Activated CD8-positive, alpha-beta memory T cell treated with anti-CD3 and anti-CD28 coated beads for 36 hours (primary cell): Measurements from ENCODE around the gene SCIMP. TPM values are rescaled to one million over a fixed set of nuclear protein-coding genes. Genes with fewer than 3 reads are reported as not detected.
"Not testable (repeated sequence)": the region's sequence is repeated elsewhere in the genome, so short reads cannot be mapped to it uniquely, and the experiment has no call there.

Source experiments
- CTCF ChIA-PET: fragments of 350-600 bp; sonication (Branson Sonifier 250); formaldehyde crosslinking; loops from one replicate; lab custom pipeline; 2021; ENCODE audit warnings: antibody characterized with exemption; lab: Charles Lee
- POLR2A ChIA-PET: fragments of 350-600 bp; sonication (Branson Sonifier 250); formaldehyde crosslinking; loops from one replicate; lab custom pipeline; 2021; ENCODE audit warnings: antibody characterized with exemption; lab: Charles Lee
- total RNA-seq, 2 experiments: library from RNA; stranded (reverse); gene quantifications; one replicate each; pipeline ENCODE4 v1.2.3, GENCODE V29; 2021

Gene SCIMP
- total RNA-seq, 2 experiments from 2014 or later = 0.08 to 0.23 TPM

DNA sequence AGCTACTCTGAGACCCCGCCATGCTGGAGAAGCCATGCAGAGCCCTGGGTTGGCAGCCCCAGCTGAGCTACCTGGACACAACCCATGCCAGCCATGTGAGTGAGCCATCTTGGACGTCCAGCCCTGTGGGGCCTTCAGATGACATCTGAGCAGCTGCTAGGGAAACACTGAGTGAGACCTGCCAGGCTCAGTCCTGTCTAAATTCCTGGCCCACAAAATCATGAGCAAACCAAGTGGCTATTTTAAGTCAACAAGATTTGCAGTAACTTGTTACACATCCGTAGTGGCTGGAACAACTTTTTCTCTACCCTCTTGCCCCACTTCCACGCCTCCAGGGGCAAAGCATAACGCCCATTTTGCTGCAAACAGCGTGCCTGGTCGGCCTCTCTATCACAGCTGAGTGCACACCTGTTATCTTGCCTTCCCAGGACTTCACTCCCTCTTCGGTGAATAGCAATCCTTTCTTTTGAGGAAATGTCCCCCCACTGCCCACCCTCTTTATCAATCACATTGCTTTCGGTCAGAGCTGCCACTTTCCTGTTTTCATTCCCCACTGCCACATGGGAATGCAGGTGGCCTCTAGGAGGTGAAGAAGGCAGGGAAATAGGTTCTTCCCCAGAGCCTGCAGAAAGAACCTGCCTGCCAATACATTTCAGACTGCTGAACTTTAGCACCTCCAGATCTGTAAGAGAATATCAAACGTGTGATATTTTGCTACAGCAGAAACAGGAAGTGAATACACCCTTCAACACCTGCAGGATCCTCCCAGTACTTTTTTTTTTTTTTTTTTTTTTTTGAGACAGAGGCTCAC lies 7.4 kb upstream of the SCIMP start:
- ChIA-PET CTCF (interaction anchor here (1.5 kb wide), 1 partner anchor 50 kb away, joined by 3 read pairs; the partner anchor contains the start of gene ZNF594), POLR2A (no interaction called here)

DNA sequence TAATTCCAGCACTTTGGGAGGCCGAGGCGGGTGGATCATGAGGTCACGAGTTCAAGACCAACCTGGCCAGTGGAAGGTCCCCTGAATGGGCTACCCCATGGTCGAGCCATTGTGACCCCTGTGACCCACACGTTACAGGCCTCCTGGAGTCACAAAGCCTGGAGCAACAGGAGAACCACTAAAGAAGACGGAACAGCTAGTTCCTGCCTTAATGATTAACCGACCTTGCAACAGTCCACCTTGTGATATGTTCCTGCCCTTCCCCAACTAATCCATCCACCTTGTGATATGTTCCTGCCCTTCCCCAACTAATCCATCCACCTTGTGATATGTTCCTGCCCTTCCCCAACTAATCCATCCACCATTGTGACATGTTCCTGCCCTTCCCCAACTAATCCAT lies 5.1 kb upstream of the SCIMP start:
- POLR2A ChIA-PET = not testable (repeated sequence)
- CTCF ChIA-PET = interaction anchor here (1.2 kb wide), 1 partner anchor 43 kb away, joined by 3 read pairs; no protein-coding TSS in a partner anchor

DNA sequence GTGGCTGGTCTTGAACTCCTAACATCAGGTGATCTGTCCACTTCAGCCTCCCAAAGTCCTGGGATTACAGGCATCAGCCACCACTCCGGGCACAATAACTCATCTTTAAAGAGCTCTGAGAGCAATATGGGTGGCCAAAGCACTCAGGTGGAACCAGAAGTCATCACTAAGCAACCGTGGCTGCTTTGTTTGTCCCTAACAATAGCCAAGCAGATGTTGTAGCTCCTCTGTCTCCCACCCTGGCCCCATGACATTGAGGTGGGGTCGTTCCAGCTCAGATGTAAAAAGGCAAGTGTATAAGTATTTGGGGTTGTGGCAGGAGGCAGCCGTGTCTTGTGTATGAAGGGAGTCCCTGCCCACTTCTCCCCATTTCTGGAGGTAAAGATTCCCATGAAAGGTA lies 3.7 kb upstream of the SCIMP start:
- ChIA-PET CTCF (interaction anchor here (0.7 to 1.7 kb wide), 5 partner anchors 11 to 61 kb away, joined by 3 to 7 read pairs (median 3); partner anchors contain the start of gene ZNF594), POLR2A (no interaction called here)

DNA sequence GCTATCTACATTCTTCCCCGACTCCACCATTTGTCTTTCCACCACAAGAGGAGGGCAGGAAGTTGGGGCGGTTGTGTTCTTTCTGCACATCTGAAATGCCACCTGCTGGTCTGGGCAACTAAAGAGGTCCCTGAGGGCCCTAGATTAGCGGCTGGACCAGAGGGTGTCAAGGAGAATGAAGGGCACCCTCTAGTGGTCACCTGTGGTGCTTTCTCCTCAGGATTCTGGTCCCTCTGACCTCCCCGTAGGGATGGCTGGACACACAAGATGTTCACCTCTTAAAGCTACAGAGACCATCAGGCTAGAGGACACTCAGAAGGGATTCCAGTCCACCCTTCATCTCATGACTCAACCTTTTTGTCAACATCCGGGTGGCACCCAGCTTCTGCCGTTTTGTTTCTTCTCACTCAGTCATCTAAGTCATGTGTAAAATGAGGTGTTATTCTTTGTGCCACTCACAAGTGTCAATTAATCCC lies 2.9 kb upstream of the SCIMP start:
- POLR2A ChIA-PET = no interaction called here

DNA sequence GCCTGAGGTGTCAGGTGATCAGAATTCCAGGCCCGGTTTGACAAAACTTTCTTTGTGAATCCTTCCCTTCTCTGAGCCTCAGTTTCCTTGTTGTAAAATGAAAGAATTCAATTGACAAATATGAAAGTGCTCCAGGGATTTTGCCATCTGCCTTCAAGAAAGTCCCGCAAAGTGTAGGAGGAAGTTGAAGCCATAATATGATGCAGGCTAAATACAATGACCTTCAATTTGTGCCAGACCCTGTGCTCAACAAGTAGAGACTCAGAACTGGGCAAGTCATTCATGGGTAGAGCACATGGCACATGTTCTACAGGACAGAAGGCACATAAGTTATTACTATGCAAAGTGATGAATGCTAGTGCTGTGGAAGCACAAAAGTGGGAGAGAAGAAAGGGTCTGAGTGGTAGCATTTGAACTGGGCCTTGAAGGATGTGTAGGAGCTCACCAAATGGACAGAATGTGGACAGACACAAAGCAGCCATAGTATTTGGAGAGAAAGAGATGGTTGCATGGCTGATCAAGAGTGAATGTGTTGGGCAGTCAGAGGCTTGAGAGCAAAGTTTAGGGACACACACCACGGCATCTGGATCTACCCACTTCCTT lies 2.4 kb upstream of the SCIMP start:
- CTCF ChIA-PET = interaction anchor here (0.9 to 2.1 kb wide), 5 partner anchors 10 to 45 kb away, joined by 3 to 14 read pairs (median 5); partner anchors contain the start of gene ZNF594
- POLR2A ChIA-PET = no interaction called here

More for the DNA sequence above, 2.9 kb upstream of the SCIMP start:
- CTCF ChIA-PET = interaction anchor here (0.6 to 1.7 kb wide), 6 partner anchors 11 to 318 kb away, joined by 3 to 7 read pairs (median 3); partner anchors contain the start of gene ZNF594

DNA sequence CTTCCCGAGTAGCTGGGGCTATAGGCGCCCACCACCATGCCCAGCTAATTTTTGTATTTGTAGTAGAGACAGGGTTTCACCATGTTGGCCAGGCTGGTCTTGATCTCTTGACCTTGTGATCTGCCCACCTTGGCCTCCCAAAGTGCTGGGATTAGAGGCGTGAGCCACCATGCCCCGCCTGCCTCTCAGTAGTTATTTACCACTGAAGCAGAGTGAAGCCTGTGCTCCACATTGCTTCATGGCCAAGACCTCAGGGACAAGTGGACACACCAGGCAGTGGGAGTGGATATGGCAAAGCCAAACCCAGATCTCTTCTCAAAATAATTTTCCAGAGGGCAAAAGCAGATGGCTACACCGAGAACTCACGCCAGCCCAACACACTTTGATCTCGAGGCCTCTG lies 1.2 kb downstream of the SCIMP start:
- POLR2A ChIA-PET, CTCF ChIA-PET: not testable (repeated sequence)

DNA sequence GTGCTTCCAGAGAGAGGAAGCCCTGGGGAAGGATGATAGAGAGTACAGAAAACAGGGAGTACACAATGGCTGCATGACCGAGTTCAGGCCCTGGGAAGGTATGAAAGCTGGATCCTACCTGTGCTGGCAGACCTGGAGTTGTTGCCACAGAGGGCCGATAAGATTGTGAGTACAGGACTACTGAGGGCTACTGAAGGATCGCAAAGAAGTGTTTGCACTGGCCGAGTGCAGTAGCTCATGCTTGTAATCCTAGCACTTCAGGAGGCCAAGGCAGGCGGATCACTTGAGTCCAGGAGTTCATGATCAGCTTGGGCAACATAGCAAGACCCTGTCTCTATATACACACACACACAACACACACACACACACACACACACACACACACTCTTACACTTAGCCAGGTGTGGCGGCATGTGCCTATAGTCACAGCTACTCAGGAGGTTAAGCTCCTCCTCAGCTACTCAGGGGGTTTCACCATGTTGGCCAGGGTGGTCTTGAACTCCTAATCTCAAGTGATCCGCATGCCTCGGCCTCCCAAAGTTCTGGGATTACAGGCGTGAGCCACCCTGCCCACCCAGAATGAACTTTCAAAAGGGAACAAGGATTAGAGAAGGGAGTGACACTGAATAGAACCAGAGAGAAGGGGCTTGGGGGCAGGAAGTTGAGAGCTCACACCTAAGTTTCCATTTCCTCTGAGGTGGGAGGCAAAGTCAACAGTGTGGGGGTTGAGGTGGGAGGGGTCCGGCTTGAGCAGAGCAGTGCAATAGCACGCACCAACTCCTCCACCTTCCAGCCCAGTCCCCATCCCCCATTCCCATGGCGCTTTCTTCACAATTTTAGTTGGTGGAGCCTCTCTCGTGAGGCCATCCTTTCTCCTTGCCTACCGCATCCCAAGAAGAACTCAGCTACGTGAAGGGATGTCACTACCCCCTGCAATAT lies 7.5 kb downstream of the SCIMP start:
- ChIA-PET CTCF (interaction anchor here (0.5 to 2.0 kb wide), 3 partner anchors 11 to 101 kb away, joined by 3 to 7 read pairs (median 7); no protein-coding TSS in a partner anchor), POLR2A (interaction anchor here (0.6 to 0.7 kb wide), 2 partner anchors 93 to 259 kb away, joined by 6 to 18 read pairs; partner anchors contain the start of gene SPAG7)

DNA sequence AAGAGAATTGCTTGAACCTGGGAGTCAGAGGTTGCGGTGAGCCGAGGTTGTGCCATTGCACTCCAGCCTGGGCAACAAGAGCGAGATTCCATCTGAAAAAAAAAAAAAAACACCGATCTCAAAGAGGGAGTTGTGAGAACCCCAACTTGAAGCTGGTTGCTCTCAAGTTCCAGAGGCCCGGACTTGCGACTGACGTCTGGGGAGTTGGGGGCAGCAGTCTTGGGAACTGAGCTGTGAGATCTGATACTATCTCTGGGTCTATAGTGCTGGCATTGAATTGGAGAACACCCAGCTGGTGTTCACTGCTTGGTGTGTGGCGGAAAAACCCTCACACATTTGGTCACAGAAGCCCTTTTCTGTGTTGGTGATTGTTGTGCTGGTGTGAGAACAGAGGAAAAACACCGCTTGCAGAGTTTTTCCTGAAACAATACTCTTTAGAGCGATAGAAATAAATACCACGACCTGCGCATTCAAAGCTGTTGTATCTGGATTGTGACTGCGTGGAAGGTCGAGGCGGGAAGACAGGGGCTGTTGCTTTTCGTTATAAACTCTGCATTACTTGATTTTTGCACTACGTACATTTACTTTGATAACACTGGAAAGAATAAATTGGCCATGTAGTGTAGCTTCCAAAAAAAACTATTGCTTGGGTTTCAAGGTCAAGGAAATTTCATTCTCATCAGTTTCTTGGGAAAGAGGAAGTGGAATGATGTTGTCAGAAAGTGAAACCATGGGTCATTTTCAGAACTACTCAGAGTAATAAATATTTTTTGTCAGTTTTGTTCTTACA lies 8.8 kb downstream of the SCIMP start:
- ChIA-PET POLR2A (interaction anchor here (0.6 kb wide), 1 partner anchor 106 kb away, joined by 7 read pairs; no protein-coding TSS in a partner anchor), CTCF (interaction anchor here (0.7 to 2.0 kb wide), 4 partner anchors 12 to 128 kb away, joined by 3 to 7 read pairs (median 3); no protein-coding TSS in a partner anchor)

DNA sequence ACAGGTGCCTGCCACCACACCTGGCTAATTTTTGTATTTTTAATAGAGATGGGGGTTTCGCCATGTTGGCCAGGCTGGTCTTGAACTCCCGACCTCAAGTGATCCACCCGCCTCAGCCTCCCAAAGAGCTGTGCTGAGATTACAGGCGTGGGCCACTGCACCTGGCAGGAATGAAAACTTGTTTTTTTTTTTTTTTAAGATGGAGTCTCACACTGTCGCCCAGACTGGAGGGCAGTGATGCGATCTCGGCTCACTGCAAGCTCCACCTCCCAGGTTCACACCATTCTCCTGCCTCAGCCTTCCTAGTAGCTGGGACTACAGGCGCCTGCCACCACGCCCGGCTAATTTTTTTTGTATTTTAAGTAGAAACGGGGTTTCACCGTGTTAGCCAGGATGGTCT lies 12.7 kb downstream of the SCIMP start:
- POLR2A ChIA-PET, CTCF ChIA-PET: not testable (repeated sequence)

DNA sequence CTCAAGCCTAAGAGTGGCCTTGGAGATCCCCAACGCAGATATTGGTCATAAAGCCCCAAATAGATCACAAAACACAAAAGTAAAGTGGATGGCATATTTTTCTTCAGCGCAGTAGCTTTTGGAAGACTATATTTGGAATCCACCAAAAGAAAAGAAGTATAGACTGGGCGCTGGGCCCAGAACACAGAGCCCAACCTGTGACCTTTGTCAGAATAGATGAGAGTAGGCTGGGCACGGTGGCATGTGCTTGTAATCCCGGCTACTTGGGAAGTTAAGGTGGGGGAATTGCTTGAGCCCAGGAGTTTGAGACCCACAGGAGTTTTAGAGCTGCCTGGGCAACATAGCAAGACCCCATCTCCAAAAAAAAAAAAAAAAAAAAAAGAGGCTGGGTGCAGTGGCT lies 14.6 kb downstream of the SCIMP start:
- CTCF ChIA-PET = no interaction called here

DNA sequence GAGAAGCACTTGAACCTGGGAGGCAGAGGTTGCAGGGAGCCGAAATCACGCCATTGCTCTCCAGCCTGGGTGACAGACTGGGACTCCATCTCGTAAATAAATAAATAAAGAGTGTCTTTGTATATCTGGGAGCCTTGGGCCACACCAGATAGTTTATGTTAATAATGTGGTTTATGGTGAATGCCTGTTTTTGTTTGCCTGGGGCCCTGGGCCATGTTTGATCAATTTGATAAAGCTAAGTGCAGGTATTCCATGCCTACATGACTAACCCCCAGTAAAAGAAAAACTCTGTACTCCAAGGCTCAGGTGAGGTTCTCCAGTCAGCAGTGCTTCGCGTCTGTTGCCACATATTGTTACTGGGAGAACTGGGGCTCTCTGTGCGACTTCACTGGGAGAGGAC lies 15.1 kb downstream of the SCIMP start:
- ChIA-PET CTCF (no interaction called here), POLR2A (no interaction called here)

More for the DNA sequence above, 14.6 kb downstream of the SCIMP start:
- POLR2A ChIA-PET = no interaction called here

DNA sequence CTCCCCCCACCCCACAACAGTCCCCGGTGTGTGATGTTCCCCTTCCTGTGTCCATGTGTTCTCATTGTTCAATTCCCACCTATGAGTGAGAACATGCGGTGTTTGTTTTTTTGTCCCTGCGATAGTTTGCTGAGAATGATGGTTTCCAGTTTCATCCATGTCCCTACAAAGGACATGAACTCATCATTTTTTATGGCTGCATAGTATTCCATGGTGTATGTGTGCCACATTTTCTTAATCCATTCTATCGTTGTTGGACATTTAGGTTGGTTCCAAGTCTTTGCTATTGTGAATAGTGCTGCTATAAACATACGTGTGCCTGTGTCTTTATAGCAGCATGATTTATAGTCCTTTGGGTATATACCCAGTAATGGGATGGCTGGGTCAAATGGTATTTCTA lies 17.1 kb downstream of the SCIMP start:
- POLR2A ChIA-PET, CTCF ChIA-PET: not testable (repeated sequence)

DNA sequence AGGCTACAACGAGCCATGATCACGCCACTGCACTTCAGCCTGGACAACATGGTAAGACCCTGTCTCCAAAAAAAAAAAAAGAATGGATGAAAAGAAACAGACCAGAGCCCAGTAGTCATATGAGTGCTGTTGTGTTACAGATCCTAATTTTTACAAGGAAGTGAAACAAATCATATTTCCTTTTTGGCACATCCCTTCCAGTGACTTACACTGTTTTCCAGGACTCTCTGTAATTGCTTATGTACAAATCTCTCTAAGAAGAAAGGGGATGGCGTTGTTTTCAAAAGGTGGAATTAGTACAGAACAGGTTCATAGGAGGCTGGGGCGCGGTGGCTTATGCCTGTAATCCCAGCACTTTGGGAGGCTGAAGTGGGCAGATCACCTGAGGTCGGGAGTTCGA lies 23.2 kb downstream of the SCIMP start:
- CTCF ChIA-PET = interaction anchor here (0.7 to 1.1 kb wide), 2 partner anchors 24 to 776 kb away, joined by 3 read pairs; no protein-coding TSS in a partner anchor
- POLR2A ChIA-PET = no interaction called here

DNA sequence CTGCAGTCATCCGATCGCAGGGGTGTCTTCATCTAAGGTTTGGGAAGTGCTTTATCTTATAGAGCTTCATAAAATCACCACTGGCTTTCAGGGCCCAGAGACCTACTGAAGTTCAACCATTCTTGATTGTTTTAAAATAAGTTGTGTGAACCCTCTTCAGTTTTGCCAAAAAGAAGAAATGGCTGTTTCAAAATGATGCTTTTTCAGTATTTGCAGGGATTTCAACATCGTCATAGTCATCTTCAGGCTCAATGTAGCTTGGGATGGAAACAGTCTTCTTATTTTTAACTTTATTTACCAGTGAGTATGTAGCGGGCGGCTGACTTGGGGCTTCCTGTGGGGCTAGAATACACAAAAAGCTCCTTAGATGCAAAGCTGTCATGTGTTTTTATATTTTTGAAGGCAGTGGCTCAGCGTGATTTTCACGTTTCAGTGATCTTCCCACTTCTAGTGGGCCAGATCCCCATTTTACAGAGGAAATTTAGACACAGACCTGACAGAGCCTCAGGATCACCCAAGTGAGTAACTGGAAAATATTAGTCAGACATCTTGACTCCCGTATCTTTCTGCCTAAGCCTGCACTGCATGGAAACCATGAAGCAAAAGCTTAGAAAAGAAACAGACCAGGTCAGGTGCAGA lies 23.9 kb downstream of the SCIMP start:
- POLR2A ChIA-PET = no interaction called here
- CTCF ChIA-PET = interaction anchor here (0.7 kb wide), 1 partner anchor 776 kb away, joined by 3 read pairs; no protein-coding TSS in a partner anchor

DNA sequence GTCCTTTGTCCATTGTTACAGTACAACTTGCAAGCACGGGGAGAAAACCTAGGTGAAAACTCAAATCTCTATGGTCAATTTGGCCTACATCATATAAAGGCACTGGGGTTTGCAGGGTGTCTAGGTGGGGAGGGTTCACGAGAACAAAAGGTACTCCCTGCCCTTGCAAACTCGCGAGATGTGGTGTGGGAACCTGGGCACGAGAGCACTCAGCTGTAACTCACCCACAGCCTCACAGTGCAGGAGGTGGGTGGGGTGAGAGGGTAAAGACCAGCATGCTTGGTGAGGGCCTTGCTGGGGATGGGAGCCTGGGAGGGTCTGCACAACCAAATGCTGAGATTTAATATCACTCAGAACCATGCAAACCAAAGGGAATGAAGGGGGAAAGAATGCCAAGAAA lies 24.6 kb downstream of the SCIMP start:
- ChIA-PET CTCF (no interaction called here), POLR2A (no interaction called here)

DNA sequence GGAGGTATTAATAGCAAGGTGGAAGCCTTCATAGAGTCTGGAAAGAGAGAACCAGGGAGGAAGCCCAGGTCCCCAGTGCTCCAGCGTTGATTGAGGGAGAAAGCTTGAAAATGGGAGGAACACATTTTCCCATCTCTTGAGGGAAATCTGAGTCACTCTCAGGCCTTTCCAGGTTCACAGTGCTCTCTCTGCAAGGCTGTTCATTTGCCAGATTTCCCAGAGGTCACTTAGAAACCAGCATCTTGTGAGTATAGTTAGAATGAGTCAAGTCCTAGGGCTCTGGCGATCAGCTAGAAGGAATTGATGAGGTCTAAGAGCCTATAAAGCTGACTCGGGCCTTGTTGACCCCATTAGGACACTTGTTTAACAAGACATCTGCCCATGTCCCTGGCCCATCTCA lies 25.3 kb downstream of the SCIMP start:
- CTCF ChIA-PET = no interaction called here

DNA sequence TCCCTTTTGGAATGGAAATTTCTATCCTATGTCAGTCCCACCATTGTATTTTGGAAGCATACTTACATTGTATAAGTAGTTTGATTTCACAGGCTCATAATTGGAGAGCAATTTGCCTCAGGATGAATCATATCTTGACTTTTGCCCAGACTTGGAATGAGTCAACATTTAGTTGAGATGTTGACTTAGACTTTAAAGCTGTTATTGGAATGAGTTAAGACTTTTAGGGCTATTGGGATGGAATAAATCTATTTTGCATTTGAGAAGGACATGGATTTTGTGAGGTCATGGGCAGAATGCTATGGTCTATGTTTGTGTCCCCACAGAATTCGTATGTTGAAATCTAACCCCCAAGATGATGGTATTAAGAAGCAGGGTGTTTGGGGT lies 30.8 kb downstream of the SCIMP start:
- CTCF ChIA-PET = no interaction called here

More for the DNA sequence above, 25.3 kb downstream of the SCIMP start:
- POLR2A ChIA-PET = no interaction called here

More for the DNA sequence above, 30.8 kb downstream of the SCIMP start:
- POLR2A ChIA-PET = no interaction called here
